K562 (cell line): ENCODE results near the gene CPED1. TPM values are rescaled to one million over a fixed set of nuclear protein-coding genes. Genes with fewer than 3 reads are reported as not detected.

Experiments
- ARHGAP35 ChIP-seq: fragments of 450-650 bp; IDR thresholded peaks from 2 replicates; pipeline ENCODE4 v1.6.1; 2018; ENCODE audit not compliant: partially characterized antibody
- ATF3 ChIP-seq, 2 experiments: fragments of 450-650 bp in 1 of 2; sonication (generic) in 1 of 2; formaldehyde crosslinking in 1 of 2; IDR thresholded peaks in 1 of 2; conservative IDR thresholded peaks in 1 of 2; 2 replicates each; pipeline versions ENCODE4 v1.6.1 to v1.8.1; 2016 to 2023; ENCODE audit warnings: mild to moderate bottlenecking in 2 of 2, moderate library complexity in 2 of 2, inconsistent platforms in 1 of 2, missing genetic modification reagents in 1 of 2
- CBX3 ChIP-seq, 2 experiments: IDR thresholded peaks; 1 replicate in 1 of 2; 2 replicates in 1 of 2; pipeline ENCODE4 v1.6.1; 2012; ENCODE audit warnings: inconsistent platforms in 2 of 2, low read length in 2 of 2, borderline replicate concordance in 1 of 2, control low read depth in 1 of 2
- DIDO1 ChIP-seq: fragments of 450-650 bp; IDR thresholded peaks from 2 replicates; pipeline ENCODE4 v1.6.1; 2016; ENCODE audit warnings: low read depth, missing biosample characterization, missing genetic modification characterization
- EP300 ChIP-seq: IDR thresholded peaks from 2 replicates; pipeline ENCODE4 v1.6.1; 2012; ENCODE audit warnings: low read length, improper control_type of control experiment
- GTF2A2 ChIP-seq: IDR thresholded peaks from 2 replicates; pipeline ENCODE4 v1.6.1; 2016; ENCODE audit warnings: mild to moderate bottlenecking, missing genetic modification characterization, missing compliant biosample characterization
- LEF1 ChIP-seq: fragments of 450-650 bp; IDR thresholded peaks from 2 replicates; pipeline ENCODE4 v1.6.1; 2016; ENCODE audit warnings: mild to moderate bottlenecking
- MXD1 ChIP-seq: fragments of 250-450 bp; sonication (Bioruptor Pico); IDR thresholded peaks from 2 replicates; pipeline ENCODE4 v1.8.0; 2021; ENCODE audit warnings: borderline replicate concordance, mild to moderate bottlenecking, moderate library complexity; ENCODE audit not compliant: poor library complexity, severe bottlenecking
- NFE2L1 ChIP-seq: fragments of 450-650 bp; IDR thresholded peaks from 2 replicates; pipeline ENCODE4 v1.6.1; 2016; ENCODE audit warnings: missing genetic modification characterization, low read depth, mild to moderate bottlenecking, missing compliant biosample characterization, moderate library complexity, borderline replicate concordance
- PHF8 ChIP-seq: fragments of 200-600 bp; sonication (generic); IDR thresholded peaks from 2 replicates; pipeline ENCODE4 v1.6.1; 2012; ENCODE audit warnings: mixed run types, mild to moderate bottlenecking, inconsistent platforms, low read length, moderate library complexity, borderline replicate concordance
- RAD51 ChIP-seq: fragments of 450-650 bp; IDR thresholded peaks from 2 replicates; pipeline ENCODE4 v1.7.1; 2016; ENCODE audit warnings: low read depth, mild to moderate bottlenecking, borderline replicate concordance
- RBM14 ChIP-seq: fragments of 200-400 bp; formaldehyde crosslinking; IDR thresholded peaks from 2 replicates; pipeline ENCODE4 v1.6.1; 2018; ENCODE audit warnings: low read depth, mild to moderate bottlenecking, low read length, moderate library complexity, borderline replicate concordance; ENCODE audit not compliant: insufficient read depth
- TEAD2 ChIP-seq: fragments of 450-650 bp; IDR thresholded peaks from 2 replicates; pipeline ENCODE4 v1.6.1; 2016; ENCODE audit warnings: missing genetic modification characterization, control low read depth, missing compliant biosample characterization
- VEZF1 ChIP-seq: fragments of 200-800 bp; sonication (Bioruptor generic); IDR thresholded peaks from 2 replicates; pipeline ENCODE4 v1.6.1; 2017; ENCODE audit warnings: missing genetic modification characterization, missing compliant biosample characterization
- ZNF449 ChIP-seq: fragments of 250-450 bp; sonication (Bioruptor Pico); IDR thresholded peaks from 2 replicates; pipeline ENCODE4 v1.8.0; 2022; ENCODE audit warnings: moderate library complexity, mild to moderate bottlenecking, inconsistent platforms
- ZNF561 ChIP-seq: fragments of 450-650 bp; formaldehyde crosslinking; conservative IDR thresholded peaks from 2 replicates; pipeline ENCODE4 v1.4.0; 2020; ENCODE audit warnings: mild to moderate bottlenecking, moderate library complexity
- ZNF695 ChIP-seq: fragments of 450-650 bp; formaldehyde crosslinking; IDR thresholded peaks from 2 replicates; pipeline ENCODE4 v1.4.0; 2020; ENCODE audit warnings: mild to moderate bottlenecking, moderate library complexity
- polyA plus RNA-seq, 8 experiments: library from polyadenylated mRNA; depleted of rRNA in 4 of 8; stranded (reverse) in 5 of 8; unstranded in 3 of 8; fragments of >200 nt; fragmentation: Nextera tagmentation in 2 of 8; fragmentation: Illumina TruSeq in 1 of 8; extraction: Ambion mirVana in 2 of 8; extraction: Trizol in 1 of 8; gene quantifications; 2 replicates each; pipeline versions ENCODE4 v1.2.1 to v1.2.3, GENCODE V29; 2011 to 2014; ENCODE audit warnings: inconsistent platforms in 1 of 8, missing spikeins in 1 of 8
- total RNA-seq, 7 experiments: library from RNA; depleted of rRNA in 6 of 7; stranded (reverse); fragments of >200 nt in 6 of 7; fragmentation: Illumina TruSeq in 2 of 7; extraction: Trizol in 2 of 7; gene quantifications; 2 replicates each; pipeline versions ENCODE4 v1.2.1 to v1.2.3, GENCODE V29; 2011 to 2021; ENCODE audit warnings: low replicate concordance in 1 of 7
- TF ChIP-seq, protein P1 (sequence below), 2 experiments: fragments of 250-450 bp in 1 of 2; fragments of 450-650 bp in 1 of 2; sonication (Bioruptor Pico) in 1 of 2; IDR thresholded peaks; 2 replicates each; pipeline versions ENCODE4 v1.6.1 to v1.8.0; 2016 to 2021; ENCODE audit warnings: mild to moderate bottlenecking in 2 of 2, moderate library complexity in 2 of 2, missing compliant biosample characterization in 1 of 2, missing genetic modification characterization in 1 of 2
- TF ChIP-seq, protein P2 (sequence below): fragments of 250-450 bp; sonication (Bioruptor Pico); IDR thresholded peaks from 2 replicates; pipeline ENCODE4 v1.9.0; 2021; ENCODE audit warnings: mild to moderate bottlenecking, inconsistent platforms

Gene CPED1
- total and polyA plus RNA-seq, 9 of the 15 experiments (the other 6 are each of a cell fraction or from before 2014, with no cell fraction given): 195 to 393 (median 290) TPM

DNA sequence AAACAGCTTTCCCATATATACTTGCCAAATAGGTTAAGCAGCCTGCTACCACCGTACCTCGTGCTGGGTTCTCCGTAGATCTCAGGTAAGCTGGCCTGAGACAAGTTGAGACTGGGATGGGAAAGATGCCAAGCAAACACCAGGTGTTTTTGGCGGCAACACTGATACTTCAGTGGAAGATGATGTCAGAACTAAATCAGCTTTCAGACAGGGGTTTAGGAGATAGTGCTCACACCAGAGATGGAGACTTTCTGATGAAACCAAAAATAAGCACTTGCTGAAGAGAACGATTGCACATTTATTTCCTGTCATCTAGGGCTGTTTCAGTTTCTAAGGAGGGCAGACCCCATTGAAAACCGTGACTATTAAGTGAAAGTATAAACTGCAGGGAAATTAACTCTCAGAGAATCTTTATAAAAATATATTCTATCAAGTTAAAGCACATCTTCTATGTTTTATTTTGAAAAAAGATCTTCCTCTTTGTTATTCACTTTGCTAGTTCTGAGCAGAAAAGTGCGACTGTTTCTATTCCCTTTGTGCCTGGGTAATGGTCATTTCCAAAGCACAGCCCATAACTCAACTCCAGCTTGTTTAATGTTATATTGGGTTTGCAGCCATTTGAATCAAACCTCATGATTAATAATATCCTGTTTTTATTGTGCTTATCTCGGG, 149.9 kb downstream of the CPED1 start (continued):
- TF ChIP-seq ARHGAP35: no peak
- TF ChIP-seq ATF3 (IDR thresholded peaks at IDR 0.05): peak; percentile 97
- no peak for TF ChIP-seq ATF3 (CRISPR knock-in tag; conservative IDR thresholded peaks at IDR 0.05)
- no peak for TF ChIP-seq DIDO1
- no peak for TF ChIP-seq TEAD2
- TF ChIP-seq EP300: peak; percentile 92
- TF ChIP-seq CBX3 (IDR thresholded peaks at IDR 0.05; ENCODE audit: borderline replicate concordance in 1 of 2, low read length in 2 of 2): no peak
- TF ChIP-seq GTF2A2 (tag): peak; percentile 74; the same call in 1 of the 2 replicates
- TF ChIP-seq, protein P1, sequence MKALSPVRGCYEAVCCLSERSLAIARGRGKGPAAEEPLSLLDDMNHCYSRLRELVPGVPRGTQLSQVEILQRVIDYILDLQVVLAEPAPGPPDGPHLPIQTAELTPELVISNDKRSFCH (CRISPR knock-in tag; IDR thresholded peaks at IDR 0.05): no peak
- TF ChIP-seq, protein P1 (tag; IDR thresholded peaks at IDR 0.05): no peak
- TF ChIP-seq RBM14: no peak
- TF ChIP-seq, protein P2, sequence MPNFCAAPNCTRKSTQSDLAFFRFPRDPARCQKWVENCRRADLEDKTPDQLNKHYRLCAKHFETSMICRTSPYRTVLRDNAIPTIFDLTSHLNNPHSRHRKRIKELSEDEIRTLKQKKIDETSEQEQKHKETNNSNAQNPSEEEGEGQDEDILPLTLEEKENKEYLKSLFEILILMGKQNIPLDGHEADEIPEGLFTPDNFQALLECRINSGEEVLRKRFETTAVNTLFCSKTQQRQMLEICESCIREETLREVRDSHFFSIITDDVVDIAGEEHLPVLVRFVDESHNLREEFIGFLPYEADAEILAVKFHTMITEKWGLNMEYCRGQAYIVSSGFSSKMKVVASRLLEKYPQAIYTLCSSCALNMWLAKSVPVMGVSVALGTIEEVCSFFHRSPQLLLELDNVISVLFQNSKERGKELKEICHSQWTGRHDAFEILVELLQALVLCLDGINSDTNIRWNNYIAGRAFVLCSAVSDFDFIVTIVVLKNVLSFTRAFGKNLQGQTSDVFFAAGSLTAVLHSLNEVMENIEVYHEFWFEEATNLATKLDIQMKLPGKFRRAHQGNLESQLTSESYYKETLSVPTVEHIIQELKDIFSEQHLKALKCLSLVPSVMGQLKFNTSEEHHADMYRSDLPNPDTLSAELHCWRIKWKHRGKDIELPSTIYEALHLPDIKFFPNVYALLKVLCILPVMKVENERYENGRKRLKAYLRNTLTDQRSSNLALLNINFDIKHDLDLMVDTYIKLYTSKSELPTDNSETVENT: no peak
- TF ChIP-seq ZNF561: no peak
- no peak for TF ChIP-seq RAD51
- TF ChIP-seq VEZF1 (CRISPR knock-in tag): no peak
- no peak for TF ChIP-seq ZNF695
- TF ChIP-seq PHF8: no peak
- no peak for TF ChIP-seq NFE2L1 (tag)
- TF ChIP-seq ZNF449: peak; percentile 33; the same call in 1 of the 2 replicates
- TF ChIP-seq MXD1 (CRISPR knock-in tag): no peak
- peak; percentile 70; the same call in 1 of the 2 replicates for TF ChIP-seq LEF1
